SK-MEL-5 (cell line): ENCODE measurements around the gene CUL4B. TPM values are rescaled to one million over a fixed set of nuclear protein-coding genes. Genes with fewer than 3 reads are reported as not detected.
"Not testable (repeated sequence)": the region's sequence is repeated elsewhere in the genome, so short reads cannot be mapped to it uniquely, and the experiment has no call there.

Source experiments
- DNase-seq: peaks from one replicate; pipeline ENCODE4 v3.0.0-alpha.2; 2016; ENCODE audit warnings: low read depth, low spot score
- in situ Hi-C: cut with HindIII; loops from 2 replicates; pipeline ENCODE4 v1.10.0; 2016; ENCODE audit warnings: low sequenced_read_pairs, high pct_unique_total_duplicates, low pct_unique_long_range_greater_than_20kb
- polyA plus RNA-seq, 2 experiments: library from polyadenylated mRNA; depleted of rRNA; stranded (reverse); fragments of >200 nt; gene quantifications; 2 replicates each; pipeline ENCODE4 v1.2.3, GENCODE V29; 2015
- total RNA-seq: library from RNA; depleted of rRNA; stranded (reverse); fragments of >200 nt; shearing (Covaris generic); gene quantifications from 2 replicates; pipeline ENCODE4 v1.2.3, GENCODE V29; 2014; rRNA removed

Gene CUL4B
- 25.3 and 26.6 TPM in 2 replicates for total RNA-seq
- 29.3 and 38.2 TPM in 2 replicates for polyA plus RNA-seq (2015; cell fraction: cytosol; rRNA removed)
- polyA plus RNA-seq (2015; cell fraction: nucleus; rRNA removed): 98.8 and 106 TPM in 2 replicates

DNA sequence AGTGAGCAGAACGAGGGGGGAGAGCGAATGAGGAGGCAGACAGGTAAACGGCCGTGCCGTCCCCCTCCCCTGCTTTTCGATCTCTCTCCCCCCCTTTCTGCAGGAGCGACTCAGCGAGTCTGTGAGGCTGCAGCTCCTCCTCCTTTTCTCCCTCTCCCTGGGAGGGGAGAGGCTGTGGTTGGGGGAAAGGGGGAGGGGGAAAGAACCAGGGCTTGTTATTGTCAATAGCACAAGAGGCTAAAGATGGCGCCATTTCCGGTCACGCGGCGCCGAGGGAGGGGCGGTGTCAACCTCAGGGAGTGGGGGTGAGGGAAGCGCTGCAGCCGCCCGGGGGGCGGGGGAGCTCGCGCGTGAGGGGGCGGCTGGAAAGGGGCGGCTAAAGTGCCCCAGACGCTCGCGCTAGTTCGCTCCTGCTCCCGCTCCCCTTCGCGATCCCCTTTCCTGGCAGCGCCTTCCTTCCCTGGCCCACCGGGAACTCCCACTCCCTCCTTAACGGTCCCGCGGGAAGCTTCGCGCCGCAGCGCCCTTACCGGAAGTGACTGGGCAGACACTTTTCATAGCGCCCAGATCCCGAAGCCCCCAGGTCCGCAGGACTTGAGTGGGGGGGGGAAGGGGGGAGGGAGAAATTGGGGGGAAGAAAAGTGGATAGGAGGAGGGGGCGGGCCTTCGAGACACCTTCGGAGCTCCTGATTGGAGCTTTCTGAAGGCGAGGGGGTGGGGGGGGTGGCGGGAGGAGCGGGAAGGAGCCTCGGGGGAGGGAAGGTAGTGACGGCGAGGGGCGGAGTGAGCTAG lies at the start of gene CUL4B:
TSS of gene CUL4B (minus strand) at position 121 of the 792 bp plus-strand sequence. CDS start 324 bp downstream, outside the sequence.
- in situ Hi-C loops: no loop called here

DNA sequence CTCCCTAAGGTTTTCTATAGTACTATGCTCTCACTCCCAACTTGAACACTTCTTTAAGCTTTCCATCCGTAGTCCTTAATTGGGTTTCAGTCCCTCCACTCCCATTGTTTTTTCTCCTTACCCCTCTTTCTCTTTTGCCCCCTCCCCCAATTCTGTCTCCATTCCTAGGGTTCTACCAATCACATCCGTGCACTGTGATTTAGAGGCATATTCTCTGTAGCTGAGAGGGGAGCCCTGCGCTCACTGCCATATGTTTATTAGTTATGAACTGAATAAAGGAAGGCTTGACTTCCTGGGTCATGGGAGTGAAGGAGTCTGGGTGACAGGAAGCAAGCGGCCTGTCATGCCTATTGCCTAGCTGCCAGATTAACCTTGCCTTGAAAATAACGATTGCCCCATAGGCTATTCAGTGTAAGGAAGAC lies 43.6 kb upstream of the CUL4B start:
- peak; percentile 31 for DNase-seq
- in situ Hi-C loops: no loop called here

More for the DNA sequence above, at the start of gene CUL4B:
- peak; percentile 94 for DNase-seq

DNA sequence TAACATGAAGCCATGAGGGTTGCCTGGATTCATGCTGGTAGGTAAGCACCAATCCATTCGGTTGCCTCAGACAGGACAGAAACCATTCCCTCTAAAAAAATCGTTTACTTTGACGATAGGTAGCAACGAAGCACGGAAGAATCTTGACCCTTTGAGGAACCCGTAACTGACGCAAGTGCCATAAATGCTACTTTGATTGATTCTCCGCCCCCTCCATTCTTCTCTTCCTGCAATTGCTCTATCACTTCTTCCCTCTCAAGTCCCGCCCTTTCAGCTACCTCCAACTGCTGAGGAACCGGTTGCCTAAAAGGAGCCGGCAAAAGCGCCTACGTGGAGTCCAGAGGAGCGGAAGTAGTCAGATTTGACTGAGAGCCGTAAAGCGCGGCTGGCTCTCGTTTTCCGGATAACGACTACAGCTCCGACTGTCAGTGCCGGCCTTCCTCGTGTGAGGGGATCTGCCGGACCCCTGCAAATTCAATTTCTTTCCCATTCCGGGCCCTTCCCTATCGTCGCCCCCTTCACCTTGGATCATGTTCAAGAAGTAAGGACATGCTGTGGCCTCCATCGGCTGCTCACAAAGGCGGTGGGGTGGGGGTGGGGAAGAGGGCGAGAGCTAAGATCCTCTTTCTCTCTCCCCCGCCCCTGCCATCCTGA lies 43.1 kb upstream of the CUL4B start, which contains the start of gene MCTS1:
TSS of gene MCTS1 (plus strand) at position 395 of the 654 bp plus-strand sequence. CDS start at position 531, 136 bp downstream.
- in situ Hi-C loops: no loop called here
- DNase-seq: peak; percentile 96

DNA sequence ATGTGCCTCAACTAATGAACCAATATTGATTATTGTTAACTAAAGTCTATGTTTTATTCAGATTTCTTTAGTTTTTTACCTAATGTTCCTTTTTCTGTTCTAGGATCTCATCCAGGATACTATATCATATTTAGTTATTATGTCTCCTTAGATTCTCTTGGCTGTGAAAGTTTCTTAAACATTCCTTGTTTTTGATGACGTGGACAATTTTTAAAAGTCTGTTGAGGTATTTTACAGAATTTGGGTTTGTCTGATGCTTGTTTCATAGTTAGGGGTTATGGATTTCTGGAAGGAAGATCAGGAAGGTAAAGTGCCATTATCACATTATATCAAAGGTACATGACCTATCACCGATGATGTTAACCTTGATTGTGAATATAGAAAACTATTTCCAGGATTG lies 24.9 kb upstream of the CUL4B start:
- in situ Hi-C loops: no loop called here
- no peak for DNase-seq

DNA sequence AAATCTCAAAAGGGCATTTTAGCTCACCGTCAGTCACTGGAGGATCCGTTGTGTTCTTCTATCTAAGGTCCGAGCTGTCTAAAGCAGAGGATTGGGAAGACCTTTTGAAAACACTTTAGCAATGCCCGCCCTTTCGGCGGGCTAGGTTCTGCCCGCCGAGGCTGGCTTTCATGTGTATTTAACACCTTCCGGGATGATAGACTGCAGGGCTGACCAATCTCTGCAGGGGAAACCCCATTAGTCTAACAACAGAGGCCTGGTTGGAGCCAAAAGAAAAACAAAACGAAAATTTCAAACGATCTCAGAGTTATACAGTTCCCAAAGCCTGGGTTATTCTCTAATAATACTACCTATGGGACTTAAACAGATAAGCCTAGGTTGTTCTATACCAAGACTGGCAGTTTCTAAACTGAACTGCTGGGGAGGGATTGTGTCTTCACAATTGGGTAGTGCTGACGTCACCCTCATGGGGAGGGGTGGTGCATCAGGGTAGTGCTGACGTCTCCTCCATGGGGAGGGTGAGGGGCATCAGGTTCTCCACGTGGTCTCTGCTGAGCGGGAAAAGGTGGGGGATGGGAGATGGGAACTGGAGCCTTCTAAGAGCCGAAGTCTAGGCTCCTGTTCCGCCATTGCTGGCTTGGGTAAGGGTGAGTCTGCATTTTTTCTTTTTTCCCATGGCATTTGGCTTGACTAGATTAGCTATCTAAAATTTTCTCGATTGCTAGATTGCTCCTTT lies 14.8 kb upstream of the CUL4B start:
- in situ Hi-C loops: no loop called here
- DNase-seq: no peak

DNA sequence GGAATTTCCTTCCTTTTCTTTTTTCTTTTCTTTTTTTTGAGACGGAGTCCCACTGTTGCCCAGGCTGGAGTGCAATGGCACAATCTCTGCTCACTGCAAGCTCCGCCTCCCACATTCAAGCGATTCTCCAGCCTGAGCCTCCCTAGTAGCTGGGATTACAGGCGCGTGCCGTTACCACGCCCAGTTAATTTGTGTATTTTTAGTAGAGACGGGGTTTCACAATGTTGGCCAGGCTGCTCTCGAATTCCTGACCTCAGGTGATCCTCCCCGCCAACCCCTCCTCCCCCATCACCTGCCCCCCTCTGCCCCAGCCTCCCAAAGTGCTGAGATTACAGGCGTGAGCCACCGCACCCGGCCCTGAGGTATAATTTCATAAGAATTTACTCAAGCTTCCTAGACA lies 13.0 kb upstream of the CUL4B start:
- DNase-seq, in situ Hi-C loops: not testable (repeated sequence)

DNA sequence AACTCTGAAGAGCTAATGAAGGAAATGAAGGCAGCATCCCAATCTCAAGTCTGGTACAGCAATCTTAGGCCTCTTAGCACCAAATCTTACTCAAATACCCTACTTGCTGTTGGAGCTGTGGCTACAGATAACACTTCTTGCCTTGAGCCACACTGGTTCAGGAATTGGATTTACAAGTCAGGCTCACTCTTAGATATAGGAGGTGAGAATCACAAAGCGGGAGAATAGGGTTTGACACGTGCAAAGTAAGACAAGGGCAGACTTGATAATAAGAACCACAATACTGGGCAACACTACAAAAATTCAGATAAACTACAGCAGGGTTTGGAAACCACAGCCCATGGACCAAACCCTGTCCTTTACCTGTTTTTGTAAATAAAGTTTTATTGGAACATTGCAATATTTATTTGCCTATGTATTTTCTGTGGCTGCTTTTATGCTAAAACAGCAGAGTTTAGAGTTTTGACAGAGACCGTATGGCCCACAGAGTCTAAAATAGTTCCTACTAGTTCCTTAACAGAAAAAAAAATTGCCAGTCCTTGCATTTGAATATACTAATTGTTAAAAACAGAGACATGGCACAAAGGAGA lies 9.3 kb upstream of the CUL4B start:
- in situ Hi-C loops: no loop called here
- DNase-seq: no peak

DNA sequence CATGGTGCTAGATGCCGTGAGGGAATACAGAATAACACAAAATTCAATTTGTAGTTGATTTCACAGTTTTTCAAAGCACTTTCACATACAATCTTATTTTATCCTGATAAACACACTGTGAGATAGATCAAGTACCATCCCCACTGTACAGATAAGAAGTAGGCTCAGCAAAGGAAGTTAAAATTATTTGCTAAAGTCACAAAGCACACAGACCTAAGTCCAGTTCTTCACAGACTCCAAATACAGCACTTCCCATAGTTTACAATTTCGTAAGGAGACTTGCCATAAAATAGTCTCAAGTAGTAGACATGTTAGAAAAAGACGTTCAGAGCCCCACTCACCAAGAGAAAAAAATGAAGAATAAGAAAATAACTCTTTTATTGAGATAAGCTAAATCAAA lies 7.8 kb upstream of the CUL4B start:
- in situ Hi-C loops: no loop called here

DNA sequence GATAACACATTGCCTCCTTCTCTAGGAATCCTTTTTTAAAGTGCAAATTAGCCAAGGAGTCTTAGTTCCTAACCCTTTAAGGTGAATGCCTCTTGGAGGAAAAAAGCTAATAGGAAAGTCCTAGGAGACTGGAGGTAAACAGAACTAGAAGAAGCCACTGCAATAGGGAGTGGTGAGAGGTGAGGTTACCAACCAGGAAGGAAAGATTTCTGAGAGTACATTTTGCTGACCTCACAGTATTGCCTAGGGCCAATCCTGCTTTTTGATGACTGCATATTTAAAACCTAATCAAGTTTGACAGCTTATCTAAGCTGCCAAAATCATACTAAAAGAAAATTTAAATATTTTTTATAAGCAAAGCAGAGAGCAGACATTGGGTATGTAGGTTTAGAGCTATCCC lies 7.3 kb upstream of the CUL4B start:
- in situ Hi-C loops: no loop called here
- no peak for DNase-seq

More for the DNA sequence above, 7.8 kb upstream of the CUL4B start:
- no peak for DNase-seq

DNA sequence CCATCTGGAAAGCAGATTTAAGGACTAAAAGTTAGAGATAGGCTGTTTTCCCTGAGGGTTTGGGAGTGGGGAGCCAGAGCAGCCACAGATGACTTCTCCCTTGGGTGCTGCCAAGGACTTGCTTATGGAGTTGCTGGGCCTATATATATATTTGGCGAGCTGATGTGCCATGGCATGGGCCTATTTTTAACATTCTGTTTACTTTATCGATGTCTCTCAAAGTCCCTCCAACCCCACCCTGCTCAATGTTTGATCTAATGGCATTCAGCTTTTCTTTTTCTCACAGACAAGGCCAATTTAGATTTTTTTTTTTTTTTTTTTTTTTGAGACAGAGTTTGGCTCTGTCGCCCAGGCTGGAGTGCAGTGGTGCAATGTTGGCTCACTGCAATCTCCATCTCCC lies 6.1 kb upstream of the CUL4B start:
- in situ Hi-C loops: no loop called here
- DNase-seq: no peak

DNA sequence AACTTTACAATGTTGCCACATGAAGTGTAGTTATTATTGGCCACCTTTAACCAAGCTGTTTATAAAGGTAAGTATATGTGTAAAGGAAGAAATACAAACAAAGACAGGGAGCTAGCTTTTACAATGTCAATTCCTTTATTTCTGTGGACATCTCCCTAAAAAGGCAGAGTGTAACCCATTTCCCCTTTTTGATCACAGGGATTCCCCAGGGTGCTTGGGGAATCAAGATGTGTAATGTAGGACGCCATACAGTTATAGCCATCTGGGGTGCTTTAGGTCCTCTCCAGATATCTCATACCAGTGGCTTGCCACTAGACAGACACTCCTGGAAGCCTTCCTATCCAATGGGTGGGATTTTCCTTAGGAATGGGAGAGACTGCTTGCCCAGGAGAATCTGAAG lies 4.2 kb upstream of the CUL4B start:
- DNase-seq: no peak
- in situ Hi-C loops: no loop called here

DNA sequence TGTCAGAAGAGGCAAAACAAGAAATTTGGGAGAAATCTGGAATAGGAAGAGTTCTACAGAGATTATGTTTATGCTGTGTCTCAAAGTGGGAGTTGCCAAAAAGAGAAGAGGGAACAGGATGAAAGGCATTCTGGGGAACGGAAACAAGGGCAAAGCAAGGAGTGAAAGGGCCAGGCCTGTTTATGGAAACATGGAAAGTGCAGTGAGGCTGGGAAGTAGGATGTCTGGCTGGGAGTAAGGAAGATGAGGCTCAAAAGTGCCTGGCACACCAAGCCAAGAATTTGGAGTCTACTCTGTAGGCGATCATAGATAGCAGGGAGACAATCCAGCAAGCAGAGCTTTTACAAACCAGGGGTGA lies 1.8 kb upstream of the CUL4B start:
- in situ Hi-C loops: no loop called here
- DNase-seq: peak; percentile 2

DNA sequence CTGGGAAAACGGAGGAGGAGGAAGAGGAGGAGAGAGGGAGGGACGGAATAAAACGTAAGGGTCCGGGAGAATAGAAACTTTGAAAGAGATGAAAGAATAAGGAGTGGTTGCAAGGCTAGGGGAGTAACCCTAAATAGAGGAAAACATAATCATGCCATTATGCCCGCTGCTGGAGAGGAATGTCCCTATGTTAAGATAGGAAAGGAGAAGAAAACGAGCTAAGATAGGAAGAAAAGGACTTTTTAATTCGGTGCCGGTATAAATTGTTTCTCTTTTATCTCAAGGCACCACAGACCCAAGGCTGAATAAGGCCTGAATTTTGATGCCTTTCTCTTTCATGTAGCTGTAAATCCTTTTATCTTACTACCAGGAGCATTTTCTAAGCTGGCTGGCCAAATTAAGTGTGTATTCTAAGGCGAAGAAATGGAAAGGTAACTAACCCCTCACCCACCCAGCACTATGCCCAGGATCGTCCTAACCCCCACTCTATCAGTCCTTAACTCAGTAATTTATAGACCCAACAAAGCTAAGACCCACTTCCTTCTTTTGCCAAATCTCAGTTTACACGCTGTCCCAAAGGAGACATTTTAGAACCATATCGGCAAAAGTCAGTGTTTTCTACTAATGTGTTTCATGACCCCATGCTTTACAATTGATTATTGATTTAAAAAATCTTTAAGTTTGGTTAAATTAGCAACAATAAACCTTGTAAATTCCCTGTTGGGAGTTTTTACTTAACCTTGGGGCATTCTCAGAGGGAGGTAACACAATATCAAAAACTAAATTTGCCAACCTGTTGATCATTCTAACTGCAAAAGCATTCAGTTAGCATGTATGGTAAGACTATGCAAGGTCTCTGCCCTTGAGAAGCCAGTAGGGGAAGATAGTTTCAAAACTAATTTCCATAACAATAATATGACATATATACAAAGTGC lies 1.1 kb upstream of the CUL4B start:
- no peak for DNase-seq
- in situ Hi-C loops: no loop called here

DNA sequence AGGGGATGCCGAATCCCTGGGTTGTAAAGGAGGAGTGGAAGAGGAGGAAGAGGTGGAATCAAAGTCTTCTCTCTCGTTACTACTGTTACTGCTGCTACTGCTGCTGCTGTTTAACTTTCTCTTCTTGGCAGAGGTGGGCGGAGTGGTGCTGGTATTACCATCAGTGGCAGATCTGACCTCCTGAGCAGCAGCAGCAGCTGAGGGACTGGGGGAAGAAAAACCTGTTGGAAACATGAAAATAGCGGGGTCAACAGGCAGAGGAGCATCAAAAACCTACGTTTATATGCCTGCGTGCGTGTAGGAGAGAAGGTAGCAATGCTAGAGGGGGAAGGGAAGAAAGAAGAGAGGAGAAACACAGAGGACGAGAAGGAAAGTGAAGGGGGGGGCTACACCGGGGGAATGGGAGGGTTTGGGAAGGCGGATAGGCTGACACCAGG lies 339 bp downstream of the CUL4B start:
- no peak for DNase-seq
- in situ Hi-C loops: no loop called here

DNA sequence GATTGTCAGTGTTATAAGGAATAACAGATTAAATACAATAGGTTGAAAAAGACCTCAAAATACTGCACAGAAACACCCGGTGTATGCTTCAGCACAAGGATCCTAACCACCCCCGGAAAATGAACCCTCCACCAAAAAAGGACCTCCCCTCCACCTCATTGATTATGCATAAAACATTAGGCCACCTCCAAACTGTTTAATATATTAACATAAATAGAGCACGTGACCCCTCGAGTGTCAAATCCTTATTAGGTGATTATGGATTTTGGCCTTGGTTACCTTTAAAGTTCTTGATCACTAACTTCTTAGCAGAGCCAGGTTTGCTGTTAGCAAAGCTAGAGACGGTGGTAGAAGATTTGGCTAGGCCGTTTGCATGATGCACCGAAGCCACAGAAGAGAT lies 958 bp downstream of the CUL4B start:
- in situ Hi-C loops: no loop called here
- DNase-seq: peak; percentile 2

DNA sequence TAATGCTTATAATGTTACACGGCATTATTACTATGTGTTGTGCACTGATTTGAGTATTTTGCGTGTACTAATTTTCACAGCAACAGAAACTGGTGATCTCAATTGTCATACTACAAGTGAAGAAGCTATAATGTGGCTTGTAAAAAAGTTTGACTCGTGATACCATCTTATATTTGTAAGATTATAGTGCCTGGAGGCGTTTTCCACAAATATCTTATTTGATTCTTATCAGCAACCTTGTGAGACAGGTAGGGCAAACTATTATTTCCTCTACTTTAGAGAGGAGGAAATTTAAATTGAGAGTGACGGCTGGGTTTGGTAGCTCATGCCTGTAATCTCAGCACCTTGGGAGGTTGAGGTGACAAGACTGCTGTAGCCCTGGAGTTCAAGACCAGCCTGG lies 4.5 kb downstream of the CUL4B start:
- DNase-seq: no peak
- in situ Hi-C loops: no loop called here
